HUES48 (cell line): ENCODE measurements around the gene KCTD7.
"Not testable (repeated sequence)": the region's sequence is repeated elsewhere in the genome, so short reads cannot be mapped to it uniquely, and the experiment has no call there.

Source experiments
- H3K27ac ChIP-seq: one replicate; pipeline ENCODE4 v1.7.0; 2013; ENCODE audit warnings: low read depth, low read length, inconsistent platforms
- H3K27me3 ChIP-seq: 2 replicates; pipeline ENCODE4 v1.6.1; 2013; ENCODE audit warnings: mild to moderate bottlenecking, low read length; ENCODE audit not compliant: control insufficient read depth, insufficient read depth
- H3K36me3 ChIP-seq: 2 replicates; pipeline ENCODE4 v1.6.1; 2013; ENCODE audit warnings: low read length; ENCODE audit not compliant: control insufficient read depth, insufficient read depth
- H3K4me1 ChIP-seq: 2 replicates; pipeline ENCODE4 v1.6.1; 2013; ENCODE audit warnings: mild to moderate bottlenecking, low read length; ENCODE audit not compliant: control insufficient read depth, insufficient read depth
- H3K4me3 ChIP-seq: 2 replicates; pipeline ENCODE4 v1.5.1; 2013; ENCODE audit warnings: mild to moderate bottlenecking, low read depth, low read length
- H3K9ac ChIP-seq: 2 replicates; pipeline ENCODE4 v1.6.1; 2013; ENCODE audit warnings: mild to moderate bottlenecking, low read depth, low read length, moderate library complexity
- H3K9me3 ChIP-seq: 2 replicates; pipeline ENCODE4 v1.6.1; 2013; ENCODE audit warnings: low read length; ENCODE audit not compliant: control insufficient read depth, insufficient read depth

Gene KCTD7

GRCh38 chr7:66591799-66592596, 36.7 kb upstream of the KCTD7 start:
- Histone ChIP-seq H3K27me3 (no peaks in the 10 kb centered on the region), H3K36me3 (peaks cover 4% of the 10 kb centered on the region), H3K27ac (peak overlapping the region; percentile 95), H3K9me3 (peaks cover 15% of the 10 kb centered on the region), H3K4me1 (peaks cover 4% of the 10 kb centered on the region; the same call in 1 of the 2 replicates), H3K9ac (peak overlapping the region; percentile 85), H3K4me3 (peak overlapping the region; percentile 89)

- H3K4me3 ChIP-seq, result peak overlapping the region; percentile 89
- peak overlapping the region; percentile 95 for H3K27ac ChIP-seq
- peaks cover 15% of the 10 kb centered on the region for H3K9me3 ChIP-seq
- not testable (repeated sequence) for H3K4me1 ChIP-seq, H3K36me3 ChIP-seq, H3K27me3 ChIP-seq
- H3K9ac ChIP-seq, result peak overlapping the region; percentile 85
Measured at GRCh38 chr7:66592597-66593146, 36.0 kb upstream of the KCTD7 start.

GRCh38 chr7:66594082-66594481, 34.6 kb upstream of the KCTD7 start:
- H3K36me3 ChIP-seq, H3K4me1 ChIP-seq, H3K9ac ChIP-seq, H3K4me3 ChIP-seq, H3K27ac ChIP-seq, H3K27me3 ChIP-seq: not testable (repeated sequence)
- peaks cover 15% of the 10 kb centered on the region for H3K9me3 ChIP-seq

- no peaks in the 10 kb centered on the region for H3K27me3 ChIP-seq
- H3K9ac ChIP-seq, result no peak overlapping the region
- no peak overlapping the region for H3K27ac ChIP-seq
- no peaks in the 10 kb centered on the region for H3K36me3 ChIP-seq
- peaks cover 2% of the 10 kb centered on the region; the same call in 1 of the 2 replicates for H3K4me1 ChIP-seq
- H3K4me3 ChIP-seq, result no peak overlapping the region
- H3K9me3 ChIP-seq, result peaks cover 15% of the 10 kb centered on the region
Measured at GRCh38 chr7:66597461-66597860, 31.2 kb upstream of the KCTD7 start.

- Histone ChIP-seq H3K27ac (no peak overlapping the region), H3K9me3 (no peaks in the 10 kb centered on the region), H3K27me3 (no peaks in the 10 kb centered on the region), H3K9ac (no peak overlapping the region), H3K36me3 (no peaks in the 10 kb centered on the region), H3K4me1 (no peaks in the 10 kb centered on the region), H3K4me3 (no peak overlapping the region)
Measured at GRCh38 chr7:66602159-66602558, 26.5 kb upstream of the KCTD7 start.

GRCh38 chr7:66604198-66604597, 24.5 kb upstream of the KCTD7 start:
- H3K27me3 ChIP-seq, result no peaks in the 10 kb centered on the region
- H3K36me3 ChIP-seq, result no peaks in the 10 kb centered on the region
- no peaks in the 10 kb centered on the region for H3K9me3 ChIP-seq
- no peak overlapping the region for H3K27ac ChIP-seq
- no peak overlapping the region for H3K9ac ChIP-seq
- H3K4me1 ChIP-seq, result peaks cover 2% of the 10 kb centered on the region; the same call in 1 of the 2 replicates
- no peak overlapping the region for H3K4me3 ChIP-seq

GRCh38 chr7:66606540-66607291, 22.0 kb upstream of the KCTD7 start:
- H3K4me3 ChIP-seq, H3K9me3 ChIP-seq, H3K4me1 ChIP-seq, H3K27ac ChIP-seq, H3K36me3 ChIP-seq, H3K27me3 ChIP-seq, H3K9ac ChIP-seq: not testable (repeated sequence)

- Histone ChIP-seq H3K4me1 (peaks cover 3% of the 10 kb centered on the region; the same call in 1 of the 2 replicates), H3K4me3 (no peak overlapping the region), H3K27ac (no peak overlapping the region), H3K36me3 (no peaks in the 10 kb centered on the region), H3K27me3 (no peaks in the 10 kb centered on the region), H3K9me3 (no peaks in the 10 kb centered on the region; the same call in 1 of the 2 replicates), H3K9ac (no peak overlapping the region)
Measured at GRCh38 chr7:66609176-66609575, 19.5 kb upstream of the KCTD7 start.

- not testable (repeated sequence) for H3K9me3 ChIP-seq, H3K4me3 ChIP-seq, H3K27me3 ChIP-seq, H3K9ac ChIP-seq, H3K27ac ChIP-seq, H3K36me3 ChIP-seq
- H3K4me1 ChIP-seq, result peaks cover 15% of the 10 kb centered on the region
Measured at GRCh38 chr7:66614596-66614995, 14.1 kb upstream of the KCTD7 start.

- peaks cover 15% of the 10 kb centered on the region for H3K4me1 ChIP-seq
- H3K27me3 ChIP-seq, result no peaks in the 10 kb centered on the region
Measured at GRCh38 chr7:66615699-66616098, 13.0 kb upstream of the KCTD7 start.

GRCh38 chr7:66617295-66617694, 11.4 kb upstream of the KCTD7 start:
- H3K27ac ChIP-seq, result no peak overlapping the region
- no peak overlapping the region for H3K4me3 ChIP-seq
- no peaks in the 10 kb centered on the region for H3K27me3 ChIP-seq
- peaks cover 15% of the 10 kb centered on the region for H3K4me1 ChIP-seq
- H3K36me3 ChIP-seq, result no peaks in the 10 kb centered on the region
- no peak overlapping the region for H3K9ac ChIP-seq
- no peaks in the 10 kb centered on the region; the same call in 1 of the 2 replicates for H3K9me3 ChIP-seq

More at GRCh38 chr7:66615699-66616098, 13.0 kb upstream of the KCTD7 start:
- no peak overlapping the region for H3K9ac ChIP-seq
- no peaks in the 10 kb centered on the region; the same call in 1 of the 2 replicates for H3K9me3 ChIP-seq
- no peak overlapping the region for H3K27ac ChIP-seq
- no peak overlapping the region for H3K4me3 ChIP-seq
- no peaks in the 10 kb centered on the region for H3K36me3 ChIP-seq
